Measurements from ENCODE around the gene NAA16. TPM values are rescaled to one million over a fixed set of nuclear protein-coding genes. Genes with fewer than 3 reads are reported as not detected.

Gene NAA16
- total RNA-seq, 2 donors from 2014 or later: 47.8 to 50.6 TPM

DNA sequence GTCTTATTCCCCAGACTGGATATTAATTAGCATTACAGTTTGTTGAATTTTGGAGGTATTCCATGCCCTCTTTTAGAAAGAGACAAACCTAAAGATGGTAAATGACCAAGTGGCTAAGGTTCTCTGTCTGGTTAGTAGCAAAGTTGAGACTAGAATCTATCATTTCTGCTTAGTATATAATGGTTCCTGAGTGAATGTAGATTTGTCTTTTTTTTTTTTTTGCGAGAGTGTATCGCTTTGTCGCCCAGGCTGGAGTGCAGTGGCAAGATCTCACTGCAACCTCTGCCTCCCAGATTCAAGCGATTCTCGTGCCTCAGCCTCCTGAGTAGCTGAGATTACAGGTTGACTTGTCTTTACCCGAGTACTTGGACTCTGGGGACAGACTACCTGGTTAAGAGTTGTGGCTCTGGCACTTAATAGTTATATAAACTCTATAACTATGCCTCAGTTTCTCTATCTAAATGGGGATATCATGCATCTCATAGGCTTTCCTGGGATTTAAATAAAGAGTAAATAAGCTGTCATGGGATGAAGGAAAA lies 2.7 kb downstream of the NAA16 start:
- Histone ChIP-seq H3K36me3 (replicated peaks in 1 of 2; ENCODE audit: insufficient read depth in 1 of 2, low read depth in 2 of 2) (no peaks in the 10 kb centered on the region), H3K27ac (peak overlapping the region in 2 of 4 donors; percentile 38 to 97), H3K4me1 (peaks cover 65% of the 10 kb centered on the region), H3K9me3 (no peaks in the 10 kb centered on the region), H3K4me3 (peak overlapping the region in 1 of 2 donors; percentile 99), H3K27me3 (no peaks in the 10 kb centered on the region)
- intact Hi-C loops (cut with DNase I): loop anchor here (5.0 kb wide), 1 partner anchor 246 kb away; no protein-coding TSS in a partner anchor
- no peak for DNase-seq
- WGBS, 2 donors: 33 to 45% methylated on average over 6 of the region's 6 CpGs
- TF ChIP-seq, protein P1, sequence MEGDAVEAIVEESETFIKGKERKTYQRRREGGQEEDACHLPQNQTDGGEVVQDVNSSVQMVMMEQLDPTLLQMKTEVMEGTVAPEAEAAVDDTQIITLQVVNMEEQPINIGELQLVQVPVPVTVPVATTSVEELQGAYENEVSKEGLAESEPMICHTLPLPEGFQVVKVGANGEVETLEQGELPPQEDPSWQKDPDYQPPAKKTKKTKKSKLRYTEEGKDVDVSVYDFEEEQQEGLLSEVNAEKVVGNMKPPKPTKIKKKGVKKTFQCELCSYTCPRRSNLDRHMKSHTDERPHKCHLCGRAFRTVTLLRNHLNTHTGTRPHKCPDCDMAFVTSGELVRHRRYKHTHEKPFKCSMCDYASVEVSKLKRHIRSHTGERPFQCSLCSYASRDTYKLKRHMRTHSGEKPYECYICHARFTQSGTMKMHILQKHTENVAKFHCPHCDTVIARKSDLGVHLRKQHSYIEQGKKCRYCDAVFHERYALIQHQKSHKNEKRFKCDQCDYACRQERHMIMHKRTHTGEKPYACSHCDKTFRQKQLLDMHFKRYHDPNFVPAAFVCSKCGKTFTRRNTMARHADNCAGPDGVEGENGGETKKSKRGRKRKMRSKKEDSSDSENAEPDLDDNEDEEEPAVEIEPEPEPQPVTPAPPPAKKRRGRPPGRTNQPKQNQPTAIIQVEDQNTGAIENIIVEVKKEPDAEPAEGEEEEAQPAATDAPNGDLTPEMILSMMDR (IDR thresholded peaks at IDR 0.05): no peak
- no peak for TF ChIP-seq POLR2A (IDR thresholded peaks at IDR 0.05)
- no peak for ATAC-seq

DNA sequence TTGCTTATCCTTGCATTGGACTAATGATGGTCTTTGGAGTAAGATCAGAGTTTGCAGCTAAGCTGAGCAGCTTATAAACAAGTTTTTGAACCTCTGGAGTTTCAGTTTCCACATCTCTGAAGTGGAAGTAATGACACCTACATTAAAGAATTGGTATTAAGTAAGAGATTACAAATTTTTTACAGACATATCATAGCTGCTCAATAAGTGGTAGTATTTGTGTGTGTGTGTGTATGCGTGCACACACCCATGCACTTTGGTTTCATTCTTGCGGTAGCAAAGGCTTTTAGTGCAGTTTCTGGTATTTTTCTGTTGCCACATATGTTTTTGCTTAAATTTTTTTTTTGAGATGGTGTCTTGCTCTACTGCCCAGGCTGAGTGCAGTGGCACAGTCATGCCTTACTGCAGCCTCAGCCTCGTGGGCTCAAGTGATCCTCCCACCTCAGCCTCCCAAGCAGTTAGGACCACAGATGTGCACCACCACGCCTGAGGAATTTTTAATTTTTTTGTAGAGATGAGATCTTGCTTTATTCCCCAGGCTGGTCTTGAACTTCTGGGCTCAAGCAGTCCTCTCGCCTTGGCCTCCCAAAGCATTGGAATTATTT lies 4.5 kb downstream of the NAA16 start:
- ATAC-seq (no peak), DNase-seq (no peak)
- no peak overlapping the region for H3K4me3 ChIP-seq
- intact Hi-C loops (cut with DNase I): no loop called here
- H3K4me1 ChIP-seq: peaks cover 70% of the 10 kb centered on the region
- TF ChIP-seq, protein P1 (IDR thresholded peaks at IDR 0.05): no peak
- TF ChIP-seq POLR2A (IDR thresholded peaks at IDR 0.05): no peak
- 83 to 86% methylated on average over 5 of the region's 5 CpGs for WGBS, 2 donors
- H3K27ac ChIP-seq: peak overlapping the region in 1 of 4 donors; percentile 8
- no peaks in the 10 kb centered on the region for H3K27me3 ChIP-seq
- H3K36me3 ChIP-seq (replicated peaks in 1 of 2; ENCODE audit: insufficient read depth in 1 of 2, low read depth in 2 of 2): peaks cover 0 to 1% of the 10 kb centered on the region in 2 donors
- H3K9me3 ChIP-seq: no peaks in the 10 kb centered on the region

DNA sequence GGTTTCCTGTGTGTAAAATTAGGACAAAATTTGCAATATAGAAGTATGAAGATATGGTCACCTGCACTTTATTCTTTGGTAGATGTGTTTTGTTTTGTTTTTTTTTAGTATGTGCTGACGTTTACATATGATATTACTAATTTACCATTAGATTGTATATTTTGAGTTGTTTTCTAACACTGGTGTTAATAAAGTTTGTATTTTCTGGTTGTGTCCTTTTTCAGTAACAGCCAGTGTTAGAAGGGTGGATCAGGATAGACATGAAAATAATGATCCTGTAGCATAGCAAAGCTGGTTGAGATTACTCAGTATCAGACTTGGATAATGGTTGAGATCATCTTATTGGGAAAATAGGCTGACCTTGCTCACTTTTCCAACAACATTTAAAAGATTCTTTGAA lies 6.2 kb downstream of the NAA16 start:
- H3K36me3 ChIP-seq (replicated peaks in 1 of 2; ENCODE audit: insufficient read depth in 1 of 2, low read depth in 2 of 2): peaks cover 0 to 1% of the 10 kb centered on the region in 2 donors
- no peaks in the 10 kb centered on the region for H3K9me3 ChIP-seq
- no peak for ATAC-seq
- DNase-seq: no peak
- peaks cover 74% of the 10 kb centered on the region for H3K4me1 ChIP-seq
- WGBS, 2 donors: 40 to 41% methylated on average over 1 of the region's 1 CpG
- H3K4me3 ChIP-seq: no peak overlapping the region
- no peaks in the 10 kb centered on the region for H3K27me3 ChIP-seq
- intact Hi-C loops (cut with DNase I): no loop called here
- TF ChIP-seq POLR2A (IDR thresholded peaks at IDR 0.05): no peak
- H3K27ac ChIP-seq: no peak overlapping the region

- ATAC-seq: no peak
- no peak for DNase-seq
- intact Hi-C loops (cut with DNase I): no loop called here
- TF ChIP-seq, protein P1 (IDR thresholded peaks at IDR 0.05): no peak
- TF ChIP-seq POLR2A (IDR thresholded peaks at IDR 0.05): no peak
- H3K4me3 ChIP-seq: no peak overlapping the region
- no peaks in the 10 kb centered on the region for H3K9me3 ChIP-seq
- H3K36me3 ChIP-seq (replicated peaks in 1 of 2; ENCODE audit: insufficient read depth in 1 of 2, low read depth in 2 of 2): peaks cover 0 to 2% of the 10 kb centered on the region in 2 donors
- 39 to 53% methylated on average over 2 of the region's 2 CpGs for whole genome bisulfite sequencing, 2 donors
- no peaks in the 10 kb centered on the region for H3K27me3 ChIP-seq
- H3K4me1 ChIP-seq: peaks cover 34% of the 10 kb centered on the region
- no peak overlapping the region for H3K27ac ChIP-seq
Observed at GRCh38 chr13:41325752-41326151, 14.7 kb downstream of the NAA16 start.

DNA sequence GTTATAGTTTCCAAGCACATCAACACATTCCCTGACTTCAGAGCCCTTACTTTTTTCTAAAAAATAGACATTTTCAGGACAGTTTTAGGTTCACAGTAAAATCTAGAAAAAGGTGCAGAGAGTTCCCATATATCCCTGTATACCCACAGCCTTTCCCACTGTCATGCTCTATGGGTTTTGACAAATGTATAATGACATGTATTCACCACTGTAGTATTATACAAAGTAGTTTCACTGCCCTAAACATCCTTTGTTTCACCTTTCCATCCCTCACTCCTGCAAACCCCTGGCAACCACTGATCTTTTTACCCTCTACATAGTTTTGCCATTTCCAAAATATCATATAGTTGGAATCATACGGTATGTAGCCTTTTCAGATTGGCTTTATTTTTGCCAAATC lies 15.6 kb downstream of the NAA16 start:
- Histone ChIP-seq H3K27me3 (no peaks in the 10 kb centered on the region), H3K9me3 (no peaks in the 10 kb centered on the region), H3K4me1 (peaks cover 31% of the 10 kb centered on the region), H3K27ac (no peak overlapping the region), H3K4me3 (no peak overlapping the region), H3K36me3 (replicated peaks in 1 of 2; ENCODE audit: insufficient read depth in 1 of 2, low read depth in 2 of 2) (peaks cover 0 to 2% of the 10 kb centered on the region in 2 donors)
- TF ChIP-seq POLR2A (IDR thresholded peaks at IDR 0.05): no peak
- TF ChIP-seq, protein P1 (IDR thresholded peaks at IDR 0.05): no peak
- DNase-seq (no peak), ATAC-seq (no peak)
- 54 to 86% methylated on average over 1 of the region's 1 CpG for WGBS, 2 donors
- intact Hi-C loops (cut with DNase I): no loop called here

All from body of pancreas (tissue), 4 donors.